Activated naive CD8-positive, alpha-beta T cell treated with anti-CD3 and anti-CD28 coated beads, Interleukin-2, amount 50 U/mL, for 24 hours (primary cell): ENCODE data around the gene VHLL.

ENCODE experiments used
- ATAC-seq: fragments of 150-1000 bp; cut with Tn5 transposase; one replicate; pipeline ENCODE4 v1.10.0; 2021
- DNase-seq: peaks from one replicate; pipeline ENCODE4 v3.0.0; 2021
- H3K27ac Mint-ChIP-seq: one replicate; pipeline ENCODE4 v1.8.0; 2021; ENCODE audit warnings: mild to moderate bottlenecking, mixed read lengths
- H3K27me3 Mint-ChIP-seq: one replicate; pipeline ENCODE4 v1.8.0; 2021; ENCODE audit warnings: mixed read lengths
- H3K36me3 Mint-ChIP-seq: one replicate; pipeline ENCODE4 v1.8.0; 2021; ENCODE audit warnings: low read depth, mixed read lengths
- H3K4me1 Mint-ChIP-seq: one replicate; pipeline ENCODE4 v1.8.0; 2021; ENCODE audit warnings: mixed read lengths
- H3K4me3 Mint-ChIP-seq: one replicate; pipeline ENCODE4 v1.8.0; 2021; ENCODE audit warnings: mild to moderate bottlenecking, moderate library complexity, mixed read lengths
- H3K9me3 Mint-ChIP-seq: one replicate; pipeline ENCODE4 v1.8.0; 2021; ENCODE audit warnings: mixed read lengths

Gene VHLL

DNA sequence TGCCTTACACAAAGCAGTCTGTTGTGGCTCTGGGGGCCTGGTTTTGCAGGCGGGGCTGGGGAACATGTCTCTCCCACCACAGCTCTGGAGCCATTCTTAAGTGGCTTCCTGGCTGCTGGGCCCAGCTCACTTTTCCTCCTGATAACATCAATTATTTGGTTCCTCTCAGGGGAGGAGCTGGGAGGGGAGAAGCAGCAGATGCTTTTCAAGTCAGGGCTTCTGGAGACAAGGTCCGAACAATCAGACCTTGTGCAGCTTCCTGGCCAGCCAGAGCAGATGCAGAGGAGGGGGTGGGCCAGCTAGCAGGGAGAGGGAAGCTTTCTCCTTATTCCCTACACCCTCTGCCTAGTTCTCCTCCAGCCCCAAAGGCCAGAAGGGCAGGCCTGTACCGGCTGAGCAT, 47.6 kb downstream of the VHLL start:
- peaks cover 25% of the 10 kb centered on the region for H3K36me3 Mint-ChIP-seq
- no peak overlapping the region for H3K27ac Mint-ChIP-seq
- no peaks in the 10 kb centered on the region for H3K9me3 Mint-ChIP-seq
- no peaks in the 10 kb centered on the region for H3K27me3 Mint-ChIP-seq
- DNase-seq (no peak), ATAC-seq (no peak)
- no peak overlapping the region for H3K4me3 Mint-ChIP-seq
- H3K4me1 Mint-ChIP-seq, result peaks cover 6% of the 10 kb centered on the region

- peaks cover 20% of the 10 kb centered on the region for H3K36me3 Mint-ChIP-seq
- H3K4me1 Mint-ChIP-seq, result peaks cover 21% of the 10 kb centered on the region
- H3K9me3 Mint-ChIP-seq, result no peaks in the 10 kb centered on the region
- no peaks in the 10 kb centered on the region for H3K27me3 Mint-ChIP-seq
- DNase-seq (no peak), ATAC-seq (no peak)
- no peak overlapping the region for H3K4me3 Mint-ChIP-seq
- no peak overlapping the region for H3K27ac Mint-ChIP-seq
These were observed 49.5 kb downstream of the VHLL start for GRCh38 chr1:156249593-156249992.
